ENCODE results near the gene TRAF1.

Gene TRAF1

DNA sequence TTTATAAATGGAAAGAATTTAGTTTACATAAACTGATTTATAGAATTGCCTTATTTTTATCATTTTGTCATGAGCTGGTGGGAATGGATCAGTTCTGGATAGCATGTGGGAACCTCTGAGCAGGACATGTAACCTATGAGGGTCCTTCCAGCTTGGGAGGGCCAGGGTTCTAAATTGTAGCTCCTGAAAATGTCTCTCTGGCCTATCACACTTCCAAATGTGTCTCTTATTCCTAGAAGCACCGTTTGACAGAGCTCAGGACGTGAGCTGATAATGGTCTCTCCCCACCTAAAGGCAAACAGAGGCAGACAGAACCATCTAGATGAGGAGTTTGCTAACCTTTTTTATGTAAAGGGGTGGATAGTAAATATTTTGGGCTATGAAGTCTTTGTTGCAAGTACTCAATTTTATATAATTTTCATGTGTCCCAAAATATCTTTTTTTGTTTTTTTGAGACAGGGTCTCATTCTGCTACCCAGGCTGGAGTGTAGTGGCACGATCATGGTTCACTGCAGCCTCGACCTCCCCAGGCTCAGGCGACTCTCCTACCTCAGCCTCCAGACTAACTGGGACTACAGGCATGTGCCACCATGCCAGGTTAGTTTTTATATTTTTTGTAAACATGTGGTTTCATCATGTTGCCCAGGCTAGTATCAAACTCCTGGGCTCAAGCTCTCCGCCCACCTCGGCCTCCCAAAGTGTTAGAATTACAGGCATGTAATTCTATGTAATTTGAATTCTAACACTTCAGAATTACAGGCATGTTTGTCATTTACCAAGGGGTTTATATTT, 4.0 kb downstream of the TRAF1 start:
- DNase-seq = no peak

GRCh38 chr9:120921661-120922181, 4.9 kb downstream of the TRAF1 start:
- DNase-seq = no peak

GRCh38 chr9:120920806-120921178, 5.8 kb downstream of the TRAF1 start:
- DNase-seq = no peak

DNA sequence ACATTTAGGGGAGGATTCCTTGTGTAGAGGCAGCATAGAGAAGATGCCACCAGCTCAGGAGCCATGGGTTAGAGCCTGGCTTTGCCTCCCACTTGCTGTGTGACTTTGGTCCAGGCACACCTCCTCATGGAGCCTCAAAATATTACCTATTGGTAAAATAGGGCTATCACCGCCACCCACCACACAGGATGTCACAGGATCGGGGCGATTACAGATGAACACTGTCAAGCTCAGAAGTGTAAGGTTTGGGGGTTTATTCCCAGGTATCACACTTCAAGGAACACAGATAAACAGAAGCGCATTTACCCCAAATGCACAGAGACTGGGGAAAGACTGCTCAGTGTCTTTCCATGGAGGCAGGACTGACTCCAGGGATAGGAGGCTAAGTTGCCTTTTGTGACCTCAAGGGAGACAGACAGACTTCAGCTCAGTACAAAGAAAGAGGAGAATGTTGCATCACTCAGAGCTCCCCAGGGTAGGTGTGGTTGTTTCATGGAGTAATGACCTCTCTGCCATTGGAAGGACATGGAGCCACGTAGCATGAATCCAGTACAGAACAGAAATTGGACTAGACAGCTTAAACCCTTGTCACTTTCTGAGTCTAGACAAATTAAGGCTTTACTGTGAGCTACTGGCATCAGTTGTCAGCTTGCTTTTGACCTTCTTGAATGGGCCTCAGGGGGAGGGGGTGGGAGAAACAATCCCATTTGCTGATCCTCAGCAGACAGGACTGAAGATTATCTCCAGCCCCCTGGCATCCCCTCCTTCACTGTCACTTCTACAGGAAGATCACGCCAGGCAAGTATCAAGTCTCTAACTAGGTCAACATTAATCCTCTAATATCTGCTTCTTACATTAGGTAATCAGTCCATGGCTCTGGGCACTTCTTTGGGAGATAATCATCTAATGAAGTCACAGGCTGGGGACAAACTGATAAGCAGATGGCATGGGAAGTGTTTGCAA, 6.5 kb downstream of the TRAF1 start:
- DNase-seq = no peak

GRCh38 chr9:120918931-120919842, 7.4 kb downstream of the TRAF1 start:
- DNase-seq = no peak

DNA sequence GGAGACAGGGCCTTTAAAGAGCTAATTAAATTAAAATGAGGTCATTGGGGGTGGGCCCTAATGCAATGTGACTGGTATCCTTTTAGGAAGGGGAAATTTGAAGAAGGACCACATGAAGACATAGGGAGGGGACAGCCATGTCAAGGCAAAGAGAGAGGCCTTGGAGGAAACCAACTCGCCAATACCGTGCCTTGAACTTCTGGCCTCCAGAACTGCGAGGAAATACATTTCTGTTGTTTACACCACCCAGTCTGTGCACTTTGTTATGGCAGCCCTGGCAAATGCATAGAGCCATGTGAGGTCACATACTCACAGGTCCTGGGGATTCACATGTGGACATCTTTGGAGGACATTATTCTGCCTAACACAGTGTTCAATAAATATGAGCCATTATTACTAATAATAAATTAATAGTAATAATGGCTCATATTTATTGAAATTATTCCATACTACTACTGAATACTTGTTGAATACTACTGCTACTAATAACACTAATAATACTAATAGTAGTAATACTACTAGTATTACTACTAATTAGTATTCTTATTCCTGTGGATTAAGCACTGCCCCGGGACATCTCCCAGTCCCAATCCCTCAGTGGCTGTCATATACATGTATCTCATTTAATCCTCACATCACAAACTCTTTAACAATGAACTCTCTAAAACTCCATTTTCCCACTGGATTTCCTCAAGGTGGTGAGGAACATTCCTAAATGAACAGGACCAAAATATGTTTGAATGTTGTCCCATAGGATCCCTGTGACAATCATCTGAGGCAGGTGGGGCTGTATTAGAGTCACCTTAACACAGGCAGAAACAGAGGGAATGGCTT, 8.4 kb downstream of the TRAF1 start:
- no peak for DNase-seq

GRCh38 chr9:120916991-120917880, 9.4 kb downstream of the TRAF1 start:
- no peak for DNase-seq

DNA sequence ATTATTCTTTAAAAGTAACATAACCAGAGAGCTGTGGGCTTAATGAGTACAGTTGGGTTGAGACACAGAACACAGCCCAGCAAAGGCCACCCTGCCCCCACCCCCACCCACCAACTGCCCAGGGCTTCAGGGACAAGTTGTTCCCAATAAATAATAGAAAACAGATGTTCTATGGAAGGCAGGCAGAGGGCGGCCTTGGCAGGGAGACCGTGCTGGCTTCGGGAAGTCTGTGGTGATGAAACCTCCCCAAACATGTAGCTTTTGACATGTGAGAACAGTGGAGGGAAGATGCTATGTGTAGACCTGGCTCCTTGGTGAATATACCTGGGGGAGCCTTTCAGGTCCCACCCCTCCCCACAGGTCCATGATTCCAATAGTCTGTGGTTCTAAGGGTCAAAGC, 10.0 kb downstream of the TRAF1 start:
- no peak for DNase-seq

DNA sequence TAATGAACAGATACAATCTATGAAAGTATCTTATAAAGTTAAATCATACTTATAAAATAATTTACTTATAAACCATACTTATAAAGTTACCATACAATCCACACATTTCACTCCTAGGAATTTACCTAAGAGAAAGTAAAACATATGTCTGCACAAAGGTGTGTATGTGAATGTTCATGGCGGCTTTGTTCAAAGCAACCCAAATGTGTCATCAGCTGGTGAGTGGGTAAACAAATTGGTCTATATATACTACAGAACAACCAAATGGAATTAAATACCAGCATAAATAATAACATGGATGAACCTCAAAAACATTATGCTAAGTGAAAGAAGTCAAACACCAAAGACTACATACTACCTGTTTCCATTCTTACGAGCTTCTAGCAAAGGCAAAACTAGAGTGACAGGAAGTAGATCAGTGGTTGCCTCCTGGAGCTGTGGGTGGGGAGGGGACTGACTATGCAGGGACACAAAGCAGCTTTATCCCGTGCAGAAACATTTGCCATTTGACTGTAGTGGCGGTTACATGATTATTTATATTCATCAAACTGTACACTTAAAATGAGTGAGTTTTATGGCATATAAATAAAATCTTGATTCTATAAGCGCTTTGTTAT, 10.6 kb downstream of the TRAF1 start:
- no peak for DNase-seq

DNA sequence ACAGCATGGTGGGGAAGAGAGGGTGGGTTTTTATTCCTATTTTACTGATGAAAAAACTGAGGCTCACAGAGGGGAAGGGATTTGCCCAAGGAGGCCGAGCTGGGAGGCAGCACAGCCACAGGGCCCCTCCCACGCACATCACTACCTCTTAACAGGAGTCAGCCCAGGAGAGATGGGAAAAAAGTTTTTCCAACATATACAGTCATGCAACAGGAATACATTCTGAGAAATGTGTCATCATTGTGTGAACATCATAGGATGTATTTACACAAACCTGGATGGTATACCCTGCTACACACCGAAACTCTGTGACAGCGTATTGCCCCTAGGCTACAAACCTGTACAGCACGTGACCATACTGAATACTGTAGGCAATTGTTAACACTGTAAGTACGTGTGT, 11.6 kb downstream of the TRAF1 start:
- no peak for DNase-seq

- no peak for DNase-seq
These were observed 12.2 kb downstream of the TRAF1 start for GRCh38 chr9:120914396-120914795.

GRCh38 chr9:120913647-120914264, 12.8 kb downstream of the TRAF1 start:
- DNase-seq = no peak

GRCh38 chr9:120912958-120913646, 13.5 kb downstream of the TRAF1 start:
- DNase-seq = no peak

DNA sequence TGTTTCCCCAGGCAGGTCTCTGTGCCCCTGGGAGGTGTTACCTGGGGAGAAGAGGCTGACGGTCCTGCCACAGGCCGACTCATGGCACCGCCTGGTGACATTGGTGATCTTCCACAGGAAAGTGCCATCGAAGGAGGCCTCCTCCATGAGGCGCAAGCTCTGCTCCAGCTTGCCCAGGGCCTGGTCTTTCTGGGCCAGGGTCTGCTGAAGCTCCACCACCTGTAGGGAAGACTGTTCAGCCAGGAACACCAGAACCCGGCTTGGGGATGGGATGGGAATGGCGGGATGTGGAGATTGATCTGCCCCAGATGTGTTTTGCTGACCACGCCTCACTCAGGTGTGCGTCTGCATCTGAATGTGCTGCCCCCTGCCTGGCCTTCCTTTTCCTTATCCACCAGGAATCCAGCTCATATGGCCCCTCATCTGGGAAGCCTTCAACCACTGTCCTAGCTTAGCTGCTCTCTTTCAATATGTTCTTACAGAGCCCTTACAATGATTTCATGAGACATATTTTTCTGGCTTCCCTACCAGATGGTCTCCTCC, 15.2 kb downstream of the TRAF1 start:
- no peak for DNase-seq

GRCh38 chr9:120910643-120911042, 16.0 kb downstream of the TRAF1 start:
- DNase-seq = no peak

DNA sequence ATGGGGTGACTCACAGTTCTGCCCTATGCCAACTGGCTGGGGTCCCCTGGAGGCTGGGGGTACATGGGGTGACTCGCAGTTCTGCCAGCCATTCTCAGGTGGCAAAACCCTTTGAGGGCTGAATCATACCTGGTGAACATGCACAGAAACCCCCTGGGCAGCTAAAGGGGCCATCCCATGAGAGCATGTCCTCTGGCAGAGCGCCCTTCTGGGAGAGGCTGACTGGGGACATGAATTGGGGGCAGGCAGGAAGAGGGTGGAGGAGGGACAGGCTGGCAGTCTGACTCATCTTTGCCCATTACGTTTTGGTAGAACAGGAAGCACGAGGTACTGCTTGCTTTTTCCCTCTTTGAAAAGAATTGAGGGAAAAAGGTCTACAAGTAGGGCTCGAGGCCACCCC, 16.7 kb downstream of the TRAF1 start:
- no peak for DNase-seq

DNA sequence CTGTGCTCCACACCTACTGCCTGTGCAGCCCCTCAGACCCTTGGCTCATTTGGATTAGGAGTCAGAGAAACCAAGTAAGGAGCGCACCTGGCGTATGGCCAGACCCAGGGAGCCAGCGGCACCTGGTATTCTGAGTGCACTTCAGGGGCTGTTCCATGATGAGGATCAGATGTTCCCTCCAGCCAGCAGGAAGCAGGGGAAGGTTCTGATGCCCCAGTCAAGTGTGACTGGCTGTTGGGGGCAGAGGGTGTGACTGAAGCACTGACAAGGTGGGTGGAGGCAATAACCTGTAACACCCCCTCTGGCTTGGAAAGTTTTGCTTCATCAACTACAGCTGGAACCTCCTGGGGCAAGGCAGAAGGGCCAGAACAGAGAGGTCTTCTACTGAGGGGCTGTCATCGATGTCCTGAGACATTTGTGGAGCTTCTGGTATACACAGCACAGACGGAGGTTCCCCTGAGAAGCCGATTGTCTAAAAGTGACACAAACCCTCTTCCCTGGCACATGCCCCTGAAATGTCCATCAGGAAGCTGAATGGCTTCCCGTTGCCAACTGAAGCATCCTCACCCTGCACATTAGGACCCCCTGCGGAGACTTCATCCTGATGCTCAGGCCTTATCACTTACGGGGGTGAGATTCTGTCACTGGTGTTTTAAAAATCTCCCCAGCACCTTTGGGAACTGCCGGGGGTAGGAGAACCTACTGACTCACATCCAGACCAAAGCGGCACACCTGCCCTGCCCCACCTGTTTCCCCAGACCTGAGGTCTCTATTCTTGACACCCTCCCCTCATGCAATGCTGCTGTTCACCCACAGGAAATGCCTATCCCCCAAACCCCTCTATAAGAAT, 21.1 kb downstream of the TRAF1 start:
- DNase-seq = no peak

GRCh38 chr9:120904978-120905301, 21.7 kb downstream of the TRAF1 start:
- no peak for DNase-seq

Data from SIG-M5 (cell line).